ENCODE measurements around the gene SAMD5.

DNA sequence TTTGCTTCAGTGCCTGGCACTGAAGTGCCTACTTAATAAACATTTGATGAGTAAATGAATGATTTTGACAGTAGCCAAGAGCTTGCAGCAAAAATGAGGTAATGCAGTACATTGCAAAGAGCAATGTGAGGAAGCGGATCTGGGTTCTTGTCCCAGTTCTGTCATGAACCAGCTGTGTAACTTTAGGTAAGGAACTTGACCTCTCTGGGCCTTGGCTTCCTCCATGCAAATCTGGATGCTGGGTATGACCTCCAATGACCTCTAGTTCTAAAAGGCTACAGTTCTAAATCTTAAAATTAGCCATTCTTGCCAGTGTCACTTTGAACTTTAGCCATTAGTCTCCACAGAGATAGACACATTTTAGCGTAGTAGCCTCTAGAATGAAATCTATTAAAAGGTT, 3.6 kb upstream of the SAMD5 start:
- TF ChIP-seq, protein P1, sequence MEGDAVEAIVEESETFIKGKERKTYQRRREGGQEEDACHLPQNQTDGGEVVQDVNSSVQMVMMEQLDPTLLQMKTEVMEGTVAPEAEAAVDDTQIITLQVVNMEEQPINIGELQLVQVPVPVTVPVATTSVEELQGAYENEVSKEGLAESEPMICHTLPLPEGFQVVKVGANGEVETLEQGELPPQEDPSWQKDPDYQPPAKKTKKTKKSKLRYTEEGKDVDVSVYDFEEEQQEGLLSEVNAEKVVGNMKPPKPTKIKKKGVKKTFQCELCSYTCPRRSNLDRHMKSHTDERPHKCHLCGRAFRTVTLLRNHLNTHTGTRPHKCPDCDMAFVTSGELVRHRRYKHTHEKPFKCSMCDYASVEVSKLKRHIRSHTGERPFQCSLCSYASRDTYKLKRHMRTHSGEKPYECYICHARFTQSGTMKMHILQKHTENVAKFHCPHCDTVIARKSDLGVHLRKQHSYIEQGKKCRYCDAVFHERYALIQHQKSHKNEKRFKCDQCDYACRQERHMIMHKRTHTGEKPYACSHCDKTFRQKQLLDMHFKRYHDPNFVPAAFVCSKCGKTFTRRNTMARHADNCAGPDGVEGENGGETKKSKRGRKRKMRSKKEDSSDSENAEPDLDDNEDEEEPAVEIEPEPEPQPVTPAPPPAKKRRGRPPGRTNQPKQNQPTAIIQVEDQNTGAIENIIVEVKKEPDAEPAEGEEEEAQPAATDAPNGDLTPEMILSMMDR (IDR thresholded peaks at IDR 0.05): no peak
- TF ChIP-seq EP300 (IDR thresholded peaks at IDR 0.05): no peak
- TF ChIP-seq POLR2A (IDR thresholded peaks at IDR 0.05): no peak
